GM21717 (cell line): Measurements from ENCODE around the gene DBF4B.
"Not testable (repeated sequence)": the region's sequence is repeated elsewhere in the genome, so short reads cannot be mapped to it uniquely, and the experiment has no call there.

ENCODE experiments used
- ATAC-seq: cut with Tn5 transposase; IDR thresholded peaks from one replicate; pipeline ENCODE4 v1.9.1; 2021; ENCODE audit warnings: mild to moderate bottlenecking, moderate library complexity; ENCODE audit not compliant: unreplicated experiment

Gene DBF4B

GRCh38 chr17:44733753-44734152 lies 25.3 kb downstream of the DBF4B start:
- ATAC-seq, result no peak

GRCh38 chr17:44734272-44734671 lies 25.8 kb downstream of the DBF4B start:
- no peak for ATAC-seq

GRCh38 chr17:44736551-44737240 lies 28.2 kb downstream of the DBF4B start:
- ATAC-seq, result no peak

GRCh38 chr17:44738214-44738906 lies 29.9 kb downstream of the DBF4B start:
- no peak for ATAC-seq

GRCh38 chr17:44741316-44741715 lies 32.9 kb downstream of the DBF4B start:
- no peak for ATAC-seq

- no peak for ATAC-seq
Measured at GRCh38 chr17:44745301-44745700, 36.8 kb downstream of the DBF4B start.

GRCh38 chr17:44745738-44746137 lies 37.3 kb downstream of the DBF4B start:
- ATAC-seq, result not testable (repeated sequence)

- ATAC-seq, result no peak
Measured at GRCh38 chr17:44747566-44747965, 39.1 kb downstream of the DBF4B start.

- no peak for ATAC-seq
Measured at GRCh38 chr17:44749076-44749979, 40.9 kb downstream of the DBF4B start.

- no peak for ATAC-seq
Measured at GRCh38 chr17:44749980-44750318, 41.5 kb downstream of the DBF4B start.

- no peak for ATAC-seq
Measured at GRCh38 chr17:44751331-44751730, 42.9 kb downstream of the DBF4B start.

- no peak for ATAC-seq
Measured at GRCh38 chr17:44751806-44752205, 43.3 kb downstream of the DBF4B start.

GRCh38 chr17:44752953-44753861 lies 44.7 kb downstream of the DBF4B start:
- ATAC-seq, result no peak

- ATAC-seq, result no peak
Measured at GRCh38 chr17:44754276-44754675, 45.8 kb downstream of the DBF4B start.

- not testable (repeated sequence) for ATAC-seq
Measured at GRCh38 chr17:44755180-44755579, 46.7 kb downstream of the DBF4B start.

- no peak for ATAC-seq
Measured at GRCh38 chr17:44757045-44757917, 48.8 kb downstream of the DBF4B start.

GRCh38 chr17:44757918-44758413 lies 49.5 kb downstream of the DBF4B start:
- ATAC-seq, result no peak

GRCh38 chr17:44758414-44759085 lies 50.1 kb downstream of the DBF4B start, which contains the start of gene ADAM11:
Gene ADAM11 (plus strand): TSS chr17:44758988. CDS start chr17:44759200, 212 bp downstream.
- no peak for ATAC-seq
